ENCODE measurements around the gene ATP6V0E1. TPM values are rescaled to one million over a fixed set of nuclear protein-coding genes. Genes with fewer than 3 reads are reported as not detected.

The ATP6V0E1 gene
- total and polyA plus RNA-seq, 2 experiments from 2014 or later, result 75.9 to 250 TPM

DNA sequence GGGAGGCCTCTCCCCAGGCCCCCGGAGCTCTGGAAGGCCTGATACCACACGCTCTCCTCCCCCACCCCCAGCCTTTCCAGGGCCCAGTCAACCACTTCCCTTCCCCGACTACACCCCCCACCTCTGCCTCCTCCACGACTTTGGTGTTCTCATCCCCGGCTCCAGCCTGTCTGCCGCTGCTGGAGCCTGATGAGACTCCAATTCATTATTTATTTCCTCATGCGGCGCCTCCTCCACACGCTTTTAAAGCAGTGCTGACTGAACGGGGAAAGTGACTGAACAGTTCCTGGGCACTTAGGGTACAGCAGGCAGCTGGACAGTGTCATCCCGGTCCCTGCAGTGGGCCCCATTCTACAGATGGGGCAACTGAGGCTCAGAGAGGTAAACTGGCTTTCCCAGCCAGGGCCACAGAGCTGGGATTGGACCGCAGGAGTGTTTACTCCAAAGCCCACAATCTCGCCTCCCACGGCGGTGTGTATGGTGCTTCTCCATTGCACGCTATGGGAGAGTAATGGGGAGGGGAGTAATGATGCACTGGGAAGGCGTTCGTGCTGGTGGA, 40.2 kb upstream of the ATP6V0E1 start (continued):
- TF ChIP-seq ZNF462 (CRISPR knock-in tag; IDR thresholded peaks at IDR 0.05) (no peak), EZH2phosphoT487 (IDR thresholded peaks at IDR 0.05; ENCODE audit: unreplicated experiment) (no peak), POLR2AphosphoS5 (IDR thresholded peaks at IDR 0.05; ENCODE audit: low read depth) (no peak), ZNF114 (CRISPR knock-in tag; IDR thresholded peaks at IDR 0.05) (no peak), ETS1 (IDR thresholded peaks at IDR 0.05) (no peak)
- TF ChIP-seq, protein P1, sequence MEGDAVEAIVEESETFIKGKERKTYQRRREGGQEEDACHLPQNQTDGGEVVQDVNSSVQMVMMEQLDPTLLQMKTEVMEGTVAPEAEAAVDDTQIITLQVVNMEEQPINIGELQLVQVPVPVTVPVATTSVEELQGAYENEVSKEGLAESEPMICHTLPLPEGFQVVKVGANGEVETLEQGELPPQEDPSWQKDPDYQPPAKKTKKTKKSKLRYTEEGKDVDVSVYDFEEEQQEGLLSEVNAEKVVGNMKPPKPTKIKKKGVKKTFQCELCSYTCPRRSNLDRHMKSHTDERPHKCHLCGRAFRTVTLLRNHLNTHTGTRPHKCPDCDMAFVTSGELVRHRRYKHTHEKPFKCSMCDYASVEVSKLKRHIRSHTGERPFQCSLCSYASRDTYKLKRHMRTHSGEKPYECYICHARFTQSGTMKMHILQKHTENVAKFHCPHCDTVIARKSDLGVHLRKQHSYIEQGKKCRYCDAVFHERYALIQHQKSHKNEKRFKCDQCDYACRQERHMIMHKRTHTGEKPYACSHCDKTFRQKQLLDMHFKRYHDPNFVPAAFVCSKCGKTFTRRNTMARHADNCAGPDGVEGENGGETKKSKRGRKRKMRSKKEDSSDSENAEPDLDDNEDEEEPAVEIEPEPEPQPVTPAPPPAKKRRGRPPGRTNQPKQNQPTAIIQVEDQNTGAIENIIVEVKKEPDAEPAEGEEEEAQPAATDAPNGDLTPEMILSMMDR (conservative IDR thresholded peaks at IDR 0.05; ENCODE audit: low read depth in 2 of 2), result no peak
- TF ChIP-seq, protein P2, sequence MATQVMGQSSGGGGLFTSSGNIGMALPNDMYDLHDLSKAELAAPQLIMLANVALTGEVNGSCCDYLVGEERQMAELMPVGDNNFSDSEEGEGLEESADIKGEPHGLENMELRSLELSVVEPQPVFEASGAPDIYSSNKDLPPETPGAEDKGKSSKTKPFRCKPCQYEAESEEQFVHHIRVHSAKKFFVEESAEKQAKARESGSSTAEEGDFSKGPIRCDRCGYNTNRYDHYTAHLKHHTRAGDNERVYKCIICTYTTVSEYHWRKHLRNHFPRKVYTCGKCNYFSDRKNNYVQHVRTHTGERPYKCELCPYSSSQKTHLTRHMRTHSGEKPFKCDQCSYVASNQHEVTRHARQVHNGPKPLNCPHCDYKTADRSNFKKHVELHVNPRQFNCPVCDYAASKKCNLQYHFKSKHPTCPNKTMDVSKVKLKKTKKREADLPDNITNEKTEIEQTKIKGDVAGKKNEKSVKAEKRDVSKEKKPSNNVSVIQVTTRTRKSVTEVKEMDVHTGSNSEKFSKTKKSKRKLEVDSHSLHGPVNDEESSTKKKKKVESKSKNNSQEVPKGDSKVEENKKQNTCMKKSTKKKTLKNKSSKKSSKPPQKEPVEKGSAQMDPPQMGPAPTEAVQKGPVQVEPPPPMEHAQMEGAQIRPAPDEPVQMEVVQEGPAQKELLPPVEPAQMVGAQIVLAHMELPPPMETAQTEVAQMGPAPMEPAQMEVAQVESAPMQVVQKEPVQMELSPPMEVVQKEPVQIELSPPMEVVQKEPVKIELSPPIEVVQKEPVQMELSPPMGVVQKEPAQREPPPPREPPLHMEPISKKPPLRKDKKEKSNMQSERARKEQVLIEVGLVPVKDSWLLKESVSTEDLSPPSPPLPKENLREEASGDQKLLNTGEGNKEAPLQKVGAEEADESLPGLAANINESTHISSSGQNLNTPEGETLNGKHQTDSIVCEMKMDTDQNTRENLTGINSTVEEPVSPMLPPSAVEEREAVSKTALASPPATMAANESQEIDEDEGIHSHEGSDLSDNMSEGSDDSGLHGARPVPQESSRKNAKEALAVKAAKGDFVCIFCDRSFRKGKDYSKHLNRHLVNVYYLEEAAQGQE (IDR thresholded peaks at IDR 0.05; ENCODE audit: unreplicated experiment), result no peak

Data from GM23338 (cell line).